Small intestine (tissue), 4 donors: ENCODE measurements around the gene DHRS7. TPM values are rescaled to one million over a fixed set of nuclear protein-coding genes. Genes with fewer than 3 reads are reported as not detected.

Experiments used
- polyA plus RNA-seq, 4 donors: library from polyadenylated mRNA; stranded (reverse) in 3 of 4; unstranded in 1 of 4; fragments of 200-250 nt in 3 of 4; fragments of 120-200 nt in 1 of 4; gene quantifications; one replicate each; pipeline versions ENCODE4 v1.2.1 to v1.2.3, GENCODE V29; 2013
- donor health status: healthy with polysubstance abuse.
- donor health status: Bipolar disorder and iron deficiency.
- donor health status: healthy.

DHRS7 gene
- polyA plus RNA-seq, 4 donors: 78.7 to 302 (median 132) TPM

Other genes starting within 250 kb of the DHRS7 start
- gene LRRC9, start 245.3 kb downstream of the DHRS7 start, polyA plus RNA-seq: under 1 TPM in 1 of 4 donors, not detected in 3; 0.32 TPM
- 10 to 100 TPM in 1 of 4 donors, 1 to 10 TPM in 3; 3.0 to 45.0 (median 9.0) TPM for gene PCNX4, start 73.5 kb downstream of the DHRS7 start, polyA plus RNA-seq
- gene PPM1A, start 83.8 kb upstream of the DHRS7 start, polyA plus RNA-seq: 100 to 1,000 TPM in 1 of 4 donors, 10 to 100 TPM in 3; 27.6 to 101 (median 65.5) TPM